Uterus (tissue), 4 donors: Measurements from ENCODE around the gene MFSD12. TPM values are rescaled to one million over a fixed set of nuclear protein-coding genes. Genes with fewer than 3 reads are reported as not detected.

Source experiments
- DNase-seq, 2 donors: peaks; one replicate each; pipeline ENCODE4 v3.0.0-alpha.2; 2019 to 2020
- H3K27ac ChIP-seq, 2 donors: fragments of 200-600 bp; sonication (generic); 1 replicate in 1 of 2; 2 replicates in 1 of 2; pipeline ENCODE4 v1.5.1; 2016 to 2018
- H3K27me3 ChIP-seq, 2 donors: fragments of 200-600 bp; sonication (generic); one replicate each; pipeline ENCODE4 v1.5.1; 2018 to 2019; ENCODE audit warnings: control low read depth in 1 of 2
- H3K36me3 ChIP-seq, 2 donors: fragments of 200-600 bp; sonication (generic); one replicate each; pipeline ENCODE4 v1.5.1; 2019; ENCODE audit warnings: control low read depth in 1 of 2
- H3K4me1 ChIP-seq, 2 donors: fragments of 200-600 bp; sonication (generic); one replicate each; pipeline ENCODE4 v1.5.1; 2018 to 2019; ENCODE audit warnings: control low read depth in 1 of 2
- H3K4me3 ChIP-seq, 2 donors: fragments of 200-600 bp; sonication (generic); 1 replicate in 1 of 2; 2 replicates in 1 of 2; pipeline ENCODE4 v1.5.1; 2018 to 2019; ENCODE audit warnings: mild to moderate bottlenecking in 1 of 2
- H3K9me3 ChIP-seq, 2 donors: fragments of 200-600 bp; sonication (generic); one replicate each; pipeline ENCODE4 v1.5.1; 2019; ENCODE audit warnings: control low read depth in 1 of 2
- POLR2A ChIP-seq, 2 donors: fragments of 450-650 bp; IDR thresholded peaks; one replicate each; pipeline ENCODE4 v1.6.1; 2016; ENCODE audit warnings: antibody characterized with exemption in 2 of 2, mild to moderate bottlenecking in 1 of 2, moderate library complexity in 1 of 2
- intact Hi-C: fragments of 100-400 bp; cut with DNase I; formaldehyde crosslinking; loops from one replicate; pipeline ENCODE4 v1.15.1; 2023; ENCODE audit warnings: low total_unique reads
- total RNA-seq, 4 donors: library from RNA; depleted of rRNA in 3 of 4; stranded (reverse); fragments of >200 nt in 3 of 4; gene quantifications; one replicate each; pipeline versions ENCODE4 v1.1.0 to v1.2.4, GENCODE V29; 2014 to 2023
- TF ChIP-seq, protein P1 (sequence below), 4 experiments: fragments of 200-600 bp in 2 of 4; fragments of 450-650 bp in 2 of 4; sonication (generic) in 2 of 4; IDR thresholded peaks; one replicate each; pipeline ENCODE4 v1.5.1; 2016 to 2019; ENCODE audit warnings: antibody characterized with exemption in 4 of 4, mild to moderate bottlenecking in 2 of 4, moderate library complexity in 1 of 4
- donor health status: DM: yes; HTN: yes; CAD: no.

MFSD12 gene
- total RNA-seq, 4 donors from 2014 or later = 0.59 to 44.9 (median 38.9) TPM

DNA sequence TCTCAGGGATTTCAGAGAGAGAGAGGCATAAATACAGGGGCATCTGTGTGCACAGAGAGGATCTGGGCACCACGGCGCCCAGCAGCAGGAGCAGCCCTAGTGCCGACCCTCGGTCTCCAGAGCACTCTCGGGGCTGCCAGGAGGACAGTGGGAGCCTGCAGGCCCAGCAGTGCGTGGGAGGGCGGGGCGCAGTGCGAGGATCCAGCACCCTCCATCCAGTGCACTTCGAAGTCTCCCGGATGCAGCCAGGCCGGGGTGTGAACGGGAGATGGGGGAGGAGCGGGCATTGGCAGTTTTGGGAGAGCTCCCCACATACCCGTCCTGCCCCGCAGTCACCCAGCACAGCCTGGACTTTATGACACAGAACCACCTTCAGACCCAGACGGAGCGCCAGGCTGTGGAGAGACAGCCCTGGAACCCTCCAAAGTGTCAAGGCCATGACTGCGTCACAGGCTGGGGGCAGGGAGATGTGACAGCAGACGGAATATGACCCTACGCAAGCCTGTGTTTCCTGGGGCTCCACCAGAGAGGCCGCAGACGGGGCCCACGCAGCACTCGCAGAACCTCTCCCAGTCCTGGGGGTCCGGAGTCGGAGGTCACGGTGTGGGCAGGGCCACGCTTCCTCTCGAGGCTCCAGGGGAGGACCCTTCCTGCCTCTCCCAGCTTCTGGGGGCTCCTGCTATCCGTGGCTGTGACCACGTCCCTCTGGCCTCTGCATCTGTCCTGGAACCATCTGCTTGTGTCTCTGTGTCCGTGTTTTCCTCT lies 33.1 kb downstream of the MFSD12 start:
- Histone ChIP-seq H3K9me3 (no peaks in the 10 kb centered on the region), H3K36me3 (no peaks in the 10 kb centered on the region), H3K27me3 (no peaks in the 10 kb centered on the region), H3K4me3 (no peak overlapping the region), H3K27ac (no peak overlapping the region), H3K4me1 (no peaks in the 10 kb centered on the region)
- intact Hi-C loops = no loop called here
- TF ChIP-seq, protein P1, sequence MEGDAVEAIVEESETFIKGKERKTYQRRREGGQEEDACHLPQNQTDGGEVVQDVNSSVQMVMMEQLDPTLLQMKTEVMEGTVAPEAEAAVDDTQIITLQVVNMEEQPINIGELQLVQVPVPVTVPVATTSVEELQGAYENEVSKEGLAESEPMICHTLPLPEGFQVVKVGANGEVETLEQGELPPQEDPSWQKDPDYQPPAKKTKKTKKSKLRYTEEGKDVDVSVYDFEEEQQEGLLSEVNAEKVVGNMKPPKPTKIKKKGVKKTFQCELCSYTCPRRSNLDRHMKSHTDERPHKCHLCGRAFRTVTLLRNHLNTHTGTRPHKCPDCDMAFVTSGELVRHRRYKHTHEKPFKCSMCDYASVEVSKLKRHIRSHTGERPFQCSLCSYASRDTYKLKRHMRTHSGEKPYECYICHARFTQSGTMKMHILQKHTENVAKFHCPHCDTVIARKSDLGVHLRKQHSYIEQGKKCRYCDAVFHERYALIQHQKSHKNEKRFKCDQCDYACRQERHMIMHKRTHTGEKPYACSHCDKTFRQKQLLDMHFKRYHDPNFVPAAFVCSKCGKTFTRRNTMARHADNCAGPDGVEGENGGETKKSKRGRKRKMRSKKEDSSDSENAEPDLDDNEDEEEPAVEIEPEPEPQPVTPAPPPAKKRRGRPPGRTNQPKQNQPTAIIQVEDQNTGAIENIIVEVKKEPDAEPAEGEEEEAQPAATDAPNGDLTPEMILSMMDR (IDR thresholded peaks at IDR 0.05) = no peak
- DNase-seq = no peak

DNA sequence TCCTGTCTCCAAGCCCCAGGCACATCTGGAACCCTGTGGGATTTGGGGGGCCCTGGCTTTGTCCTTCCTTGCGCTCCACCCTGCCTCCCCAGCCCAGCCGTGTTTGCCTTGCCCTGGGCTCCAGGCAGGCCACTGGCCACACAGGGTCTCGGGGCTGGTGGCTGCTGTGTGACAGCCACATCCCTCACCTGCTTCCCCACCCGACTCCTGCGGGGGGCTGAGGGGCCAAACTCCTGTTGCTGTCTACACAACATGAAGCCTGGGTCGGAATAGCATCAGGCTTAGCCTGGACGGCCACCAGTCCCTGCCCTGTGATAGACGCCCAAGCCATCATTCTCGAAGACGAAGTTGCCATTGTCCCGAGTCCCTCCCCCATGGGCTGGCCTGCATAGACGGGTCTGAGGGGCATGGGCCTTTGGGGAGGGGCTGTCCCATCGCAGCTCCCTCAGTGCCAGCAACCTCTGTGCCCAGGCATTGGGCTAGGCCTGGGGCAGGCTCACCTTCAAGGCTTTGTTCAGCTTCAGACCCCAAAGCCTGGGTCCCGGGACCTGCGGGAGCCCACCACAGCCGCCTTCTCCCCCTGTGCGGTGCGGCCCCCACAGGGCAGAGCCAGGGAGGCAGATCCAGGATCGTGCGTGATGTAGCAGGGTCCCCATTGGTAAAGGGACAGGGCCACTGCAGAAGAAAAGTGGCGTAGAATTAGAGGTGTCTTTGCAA lies 33.9 kb downstream of the MFSD12 start:
- DNase-seq = no peak
- no peak for TF ChIP-seq POLR2A (IDR thresholded peaks at IDR 0.05)
- TF ChIP-seq, protein P1 (IDR thresholded peaks at IDR 0.05) = no peak
- Histone ChIP-seq H3K27me3 (no peaks in the 10 kb centered on the region), H3K4me3 (no peak overlapping the region), H3K4me1 (no peaks in the 10 kb centered on the region), H3K9me3 (no peaks in the 10 kb centered on the region), H3K36me3 (no peaks in the 10 kb centered on the region), H3K27ac (no peak overlapping the region)
- intact Hi-C loops = no loop called here

DNA sequence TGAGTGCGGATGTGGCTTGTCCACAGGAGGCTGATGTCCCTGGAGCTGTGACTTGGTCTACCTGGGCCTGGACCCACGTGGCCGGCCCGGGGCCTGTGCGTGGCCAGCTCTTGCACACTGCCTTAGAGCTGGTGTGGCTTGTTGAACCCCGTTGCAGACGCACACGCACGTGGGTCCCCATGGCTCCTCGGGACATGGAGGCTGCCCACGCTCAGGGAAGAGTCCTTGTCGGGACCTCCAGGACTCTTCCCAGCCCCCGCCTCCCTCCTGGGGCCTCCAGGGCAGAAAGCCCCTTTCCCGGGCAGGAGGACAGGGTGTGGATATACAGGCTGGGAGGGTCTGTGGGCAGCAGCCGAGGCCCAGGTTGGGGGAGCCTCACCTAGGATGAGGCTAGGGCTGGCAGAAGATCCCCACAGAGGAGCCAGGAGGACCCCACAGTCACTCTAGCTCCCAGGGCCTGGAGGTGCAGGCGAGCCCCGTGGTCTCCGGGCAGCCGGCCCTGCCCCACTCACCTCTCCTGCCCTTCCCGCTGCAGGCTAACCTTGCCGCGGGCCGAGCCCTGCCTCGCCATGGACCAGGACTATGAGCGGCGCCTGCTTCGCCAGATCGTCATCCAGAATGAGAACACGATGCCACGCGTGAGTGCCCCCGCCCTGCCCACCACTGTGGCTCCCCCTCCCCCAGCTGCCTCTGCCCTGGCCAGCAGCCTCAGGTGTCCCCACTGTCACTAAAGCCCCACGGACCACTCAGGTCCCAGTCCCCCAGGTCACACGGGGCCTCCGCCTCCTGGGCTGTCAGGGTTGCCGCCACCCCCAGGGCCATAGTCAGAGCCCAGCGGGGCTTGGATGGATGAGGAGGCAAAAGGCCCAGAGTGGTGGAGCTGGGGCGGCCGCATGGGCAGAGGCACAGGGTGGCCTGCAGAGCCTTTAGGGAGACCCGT lies 34.7 kb downstream of the MFSD12 start:
- no peak for DNase-seq
- Histone ChIP-seq H3K9me3 (no peaks in the 10 kb centered on the region), H3K4me3 (no peak overlapping the region), H3K27ac (no peak overlapping the region), H3K27me3 (no peaks in the 10 kb centered on the region), H3K36me3 (no peaks in the 10 kb centered on the region), H3K4me1 (no peaks in the 10 kb centered on the region)
- intact Hi-C loops = no loop called here
- no peak for TF ChIP-seq POLR2A (IDR thresholded peaks at IDR 0.05)
- TF ChIP-seq, protein P1 (IDR thresholded peaks at IDR 0.05) = no peak

DNA sequence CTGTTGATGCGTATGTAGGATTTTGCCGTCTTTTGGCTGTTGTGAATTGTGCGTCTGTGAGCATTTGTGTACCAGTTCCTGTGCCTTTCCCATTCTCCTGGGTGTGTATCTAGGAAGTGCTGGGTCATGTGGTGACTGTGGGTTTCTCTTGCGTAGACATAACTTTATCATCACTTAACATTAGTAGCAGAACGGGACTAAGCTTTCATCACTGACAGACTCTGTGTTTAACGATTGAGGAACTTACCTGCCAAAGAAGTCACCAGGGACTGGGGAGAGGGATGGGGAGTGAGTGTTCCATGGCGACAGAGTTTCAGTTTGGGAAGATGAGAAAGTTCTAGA lies 36.3 kb downstream of the MFSD12 start:
- intact Hi-C loops = no loop called here
- no peaks in the 10 kb centered on the region for H3K27me3 ChIP-seq
- H3K27ac ChIP-seq = no peak overlapping the region
- H3K4me1 ChIP-seq = no peaks in the 10 kb centered on the region
- DNase-seq = no peak
- no peaks in the 10 kb centered on the region for H3K36me3 ChIP-seq
- no peaks in the 10 kb centered on the region for H3K9me3 ChIP-seq
- TF ChIP-seq, protein P1 (IDR thresholded peaks at IDR 0.05) = no peak
- TF ChIP-seq POLR2A (IDR thresholded peaks at IDR 0.05) = no peak
- H3K4me3 ChIP-seq = no peak overlapping the region
